Activated CD4-positive, alpha-beta T cell treated with anti-CD3 and anti-CD28 coated beads for 24 hours (primary cell): ENCODE data around the gene KRT80.

Source experiments
- DNase-seq, 2 donors: peaks; one replicate each; pipeline ENCODE4 v3.0.0-alpha.2; 2020; ENCODE audit warnings: low read depth in 2 of 2

The KRT80 gene

GRCh38 chr12:52198454-52199215 lies 6.8 kb upstream of the KRT80 start:
- DNase-seq = no peak

- DNase-seq = no peak
Measured at GRCh38 chr12:52197371-52198231, 5.8 kb upstream of the KRT80 start.

- DNase-seq = no peak
Measured at GRCh38 chr12:52195065-52195730, 3.4 kb upstream of the KRT80 start.

GRCh38 chr12:52193991-52194390 lies 2.2 kb upstream of the KRT80 start:
- DNase-seq = no peak

- DNase-seq = no peak
Measured at GRCh38 chr12:52193532-52193931, 1.7 kb upstream of the KRT80 start.

GRCh38 chr12:52190860-52191729 lies 719 bp downstream of the KRT80 start:
- DNase-seq = no peak

- no peak for DNase-seq
Measured at GRCh38 chr12:52189376-52190174, 2.2 kb downstream of the KRT80 start.

DNA sequence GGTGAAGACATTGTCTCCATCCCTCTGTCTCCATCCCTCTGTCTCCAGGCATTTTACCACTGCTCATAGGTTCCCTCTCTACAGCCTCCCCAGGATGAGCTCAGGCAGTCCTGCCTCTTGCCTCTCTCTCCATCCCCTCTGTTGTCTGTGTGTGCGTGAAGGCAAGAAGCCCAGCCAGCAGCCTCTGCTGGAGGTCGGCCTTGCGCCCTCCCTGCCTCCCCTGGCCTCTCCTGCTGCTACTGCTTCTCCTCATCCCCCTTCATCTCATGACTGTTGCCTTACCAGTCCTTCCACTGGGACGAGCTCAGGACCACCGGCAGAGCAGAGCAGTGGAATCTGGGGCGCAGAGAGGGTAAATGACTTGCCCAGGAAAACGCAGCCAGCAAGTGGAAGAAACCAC lies 3.2 kb downstream of the KRT80 start:
- DNase-seq = no peak

- no peak for DNase-seq
Measured at GRCh38 chr12:52187640-52188039, 4.2 kb downstream of the KRT80 start.

DNA sequence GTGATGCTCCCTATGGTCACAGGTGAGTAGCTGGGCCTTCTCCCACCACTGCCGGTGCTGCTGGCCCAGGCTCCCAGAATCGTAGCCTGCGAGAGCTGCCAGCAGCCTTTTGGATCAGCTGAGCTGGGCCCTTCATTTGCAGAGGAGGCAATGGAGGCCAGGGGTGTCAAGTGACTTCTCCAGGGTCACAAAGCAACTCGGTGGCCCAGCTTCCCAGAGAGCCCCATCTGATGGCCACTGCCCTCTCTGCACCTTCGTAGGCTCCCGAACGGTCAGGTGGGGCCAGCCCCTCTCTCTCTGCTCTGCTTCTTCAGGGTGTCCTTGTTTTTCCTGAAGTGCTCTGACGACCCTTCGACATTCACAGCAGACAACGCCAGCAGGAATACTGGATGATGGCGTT lies 4.6 kb downstream of the KRT80 start:
- DNase-seq = no peak

DNA sequence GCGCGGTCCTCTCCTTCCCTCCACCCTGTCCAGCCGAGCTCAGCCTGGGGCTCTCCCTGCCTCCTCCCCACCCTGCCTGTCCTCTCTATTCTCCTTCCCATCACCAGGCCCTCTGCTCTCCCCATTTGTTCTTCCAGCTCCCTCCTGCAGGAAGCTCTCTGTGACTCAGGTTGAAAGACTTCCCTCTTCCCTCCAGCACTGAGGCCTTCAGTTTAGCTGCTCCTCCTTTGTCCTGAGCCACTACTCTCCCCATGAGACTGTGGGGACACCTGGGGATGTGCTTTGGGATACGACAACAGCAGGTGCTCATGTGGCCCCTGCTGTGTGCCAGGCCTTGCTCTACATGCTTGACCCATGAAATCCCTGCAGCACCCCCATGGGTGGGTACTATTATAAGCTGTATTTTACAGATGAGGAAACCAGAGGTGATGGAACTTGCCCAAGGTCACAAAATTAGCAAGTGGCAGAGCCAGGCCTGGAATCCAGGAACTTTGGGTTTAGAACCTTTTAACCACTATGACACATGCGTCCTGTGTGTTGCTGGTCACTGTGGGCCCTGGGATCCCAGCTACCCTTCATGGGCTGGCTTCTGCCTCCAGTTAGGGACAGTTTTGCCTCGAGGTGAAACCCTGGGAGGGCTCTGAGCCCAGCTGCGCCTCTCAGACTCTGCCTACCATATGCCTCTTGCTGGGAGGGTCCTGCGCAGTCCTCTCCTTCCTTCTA lies 5.5 kb downstream of the KRT80 start:
- DNase-seq = no peak

DNA sequence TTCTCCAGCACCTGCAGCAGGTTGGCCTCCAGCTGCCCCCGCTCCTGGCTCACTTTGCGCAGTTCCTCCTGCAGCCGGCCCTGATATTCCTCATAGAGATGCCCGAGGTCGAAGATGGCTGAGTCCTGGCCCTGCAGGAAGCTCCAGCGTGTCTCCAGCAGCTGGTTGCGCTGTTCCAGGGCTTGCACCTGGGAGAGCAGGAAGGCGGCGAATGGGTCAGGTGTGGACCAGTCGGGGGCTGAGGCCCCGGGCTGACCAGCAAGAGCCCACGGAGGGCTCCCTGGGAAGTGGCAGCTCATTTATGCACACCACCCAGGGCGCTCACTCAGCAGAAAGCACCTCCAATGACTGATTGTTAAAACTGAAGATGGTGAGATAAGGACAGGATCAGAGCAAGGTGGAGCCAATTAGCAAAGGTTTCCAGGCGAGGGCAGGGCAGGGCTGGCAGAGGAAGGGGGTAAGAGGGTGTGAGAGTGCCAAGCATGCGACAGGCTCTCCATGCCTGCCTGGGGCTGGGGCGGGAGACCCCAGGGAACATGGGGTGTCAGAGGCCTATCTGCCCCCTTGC lies 6.3 kb downstream of the KRT80 start:
- DNase-seq = no peak

DNA sequence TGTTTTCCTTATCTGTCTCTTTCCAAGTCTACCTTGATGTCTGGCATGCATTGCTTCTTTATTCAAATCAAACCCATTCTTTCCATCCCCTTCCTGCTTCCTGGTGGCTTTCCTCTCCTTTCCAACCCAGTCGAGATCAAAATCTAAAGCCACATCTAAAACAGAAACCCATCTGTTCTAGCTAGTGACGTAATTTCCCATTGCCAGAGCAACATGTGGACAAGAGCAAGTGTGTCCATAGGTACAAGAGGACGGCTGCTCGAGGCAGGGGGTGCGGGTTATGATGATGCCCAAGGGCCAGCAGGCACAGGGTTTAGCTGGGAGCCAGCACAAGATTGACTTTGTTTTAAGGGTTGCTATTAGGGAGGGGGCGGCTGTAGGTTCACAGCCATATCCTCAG lies 7.0 kb downstream of the KRT80 start:
- no peak for DNase-seq

- DNase-seq = no peak
Measured at GRCh38 chr12:52183971-52184370, 7.8 kb downstream of the KRT80 start.

DNA sequence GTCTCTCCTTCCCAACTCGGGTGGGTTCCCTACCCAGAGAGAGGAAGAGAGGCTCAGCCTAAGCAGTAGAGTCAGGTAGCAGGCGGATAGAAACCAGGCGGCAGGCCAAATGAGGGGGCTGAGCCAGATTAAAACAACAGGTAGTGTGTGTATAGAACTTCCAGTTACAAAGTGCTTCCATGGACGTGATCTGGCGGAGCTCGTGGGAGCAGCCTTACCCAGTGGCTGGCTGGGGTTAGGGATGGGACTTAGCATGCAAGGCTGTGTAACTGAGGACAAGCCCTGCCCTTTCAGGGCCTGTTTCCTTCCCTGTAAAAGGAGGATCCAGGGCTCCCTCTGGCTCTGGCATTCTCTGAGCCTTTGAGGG lies 8.3 kb downstream of the KRT80 start:
- no peak for DNase-seq

DNA sequence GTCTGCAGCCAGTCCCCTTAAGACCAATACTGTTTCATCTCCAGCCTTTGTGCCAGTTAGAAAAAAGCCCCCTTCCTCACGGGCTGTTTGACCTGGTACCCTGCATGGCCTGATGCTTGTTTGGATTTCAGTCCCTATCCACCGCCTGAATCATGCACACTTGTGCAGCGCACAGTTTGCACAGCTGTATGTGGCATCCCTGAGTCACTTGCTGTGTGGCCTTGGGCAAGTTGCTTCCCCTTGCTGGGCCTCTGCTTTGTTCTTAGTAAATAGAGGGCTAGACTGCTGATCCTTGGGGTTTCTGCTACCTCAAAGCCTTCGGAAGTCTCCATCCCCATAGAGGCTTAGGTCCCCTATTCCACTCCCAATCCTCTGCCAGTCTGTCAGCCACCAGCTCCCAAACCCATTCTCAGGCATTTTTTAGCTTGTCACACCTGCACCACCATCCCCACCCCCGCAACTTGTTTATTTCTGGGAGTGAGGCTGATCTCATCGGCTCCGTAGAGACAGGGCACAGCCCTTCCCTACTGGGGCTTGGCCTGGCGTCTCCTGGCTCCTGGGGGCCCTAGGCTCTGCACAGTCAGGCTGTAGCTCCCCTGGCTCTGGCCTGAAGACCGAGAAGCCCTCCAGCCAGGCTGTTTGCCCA lies 8.8 kb downstream of the KRT80 start:
- no peak for DNase-seq

DNA sequence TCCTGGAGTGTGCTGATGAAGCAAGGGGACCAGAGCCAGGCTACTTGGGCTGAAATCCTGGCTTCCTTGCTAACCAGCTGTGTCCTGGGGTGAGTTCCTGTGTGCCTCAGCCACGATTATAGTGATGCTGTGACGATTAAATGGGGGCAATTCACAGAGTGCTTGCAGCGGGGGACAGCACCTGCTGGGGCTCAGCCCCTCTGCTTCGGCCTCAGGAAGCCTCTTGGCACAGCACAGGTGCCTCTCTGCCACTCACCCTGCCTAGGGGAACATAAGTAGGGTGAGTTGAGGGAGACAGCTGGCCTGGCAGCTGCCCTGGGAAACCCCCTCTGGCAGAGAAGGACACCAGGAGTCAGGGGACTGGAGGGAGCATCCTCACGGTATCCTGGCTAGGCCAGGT lies 9.4 kb downstream of the KRT80 start:
- no peak for DNase-seq

- no peak for DNase-seq
Measured at GRCh38 chr12:52181746-52182145, 10.1 kb downstream of the KRT80 start.

GRCh38 chr12:52180971-52181628 lies 10.7 kb downstream of the KRT80 start:
- no peak for DNase-seq
